Measurements from ENCODE around the gene PLAC1. TPM values are rescaled to one million over a fixed set of nuclear protein-coding genes. Genes with fewer than 3 reads are reported as not detected.

The PLAC1 gene
- total RNA-seq, 1 experiment from 2014 or later: not detected

- no peak for TF ChIP-seq IRF1 (CRISPR knock-in tag; IDR thresholded peaks at IDR 0.05)
Observed at GRCh38 chrX:134679221-134679620, 20.9 kb upstream of the PLAC1 start (continued).

GRCh38 chrX:134677332-134677731 is 19.1 kb upstream of the PLAC1 start:
- DNase-seq (ENCODE audit: low spot score) (no peak), ATAC-seq (no peak)
- TF ChIP-seq ZNF232 (CRISPR knock-in tag; IDR thresholded peaks at IDR 0.05) (no peak), MXD4 (CRISPR knock-in tag; IDR thresholded peaks at IDR 0.05; ENCODE audit: borderline replicate concordance) (no peak), CDX4 (CRISPR knock-in tag; IDR thresholded peaks at IDR 0.05; ENCODE audit: borderline replicate concordance) (no peak), JAZF1 (CRISPR knock-in tag; IDR thresholded peaks at IDR 0.05) (no peak), ARID4B (CRISPR knock-in tag; IDR thresholded peaks at IDR 0.05; ENCODE audit: borderline replicate concordance) (no peak), KAT7 (CRISPR knock-in tag; IDR thresholded peaks at IDR 0.05; ENCODE audit: borderline replicate concordance) (no peak), STAT6 (CRISPR knock-in tag; conservative IDR thresholded peaks at IDR 0.05; ENCODE audit: low read depth) (no peak), ZNF425 (CRISPR knock-in tag; conservative IDR thresholded peaks at IDR 0.05) (no peak), JUN (CRISPR knock-in tag; IDR thresholded peaks at IDR 0.05) (no peak)
- H3K27me3 Mint-ChIP-seq (ENCODE audit: low read depth): peaks cover 2% of the 10 kb centered on the region; the same call in 1 of the 2 replicates
- CTCF ChIA-PET: no interaction called here
- no peaks in the 10 kb centered on the region for H3K4me1 Mint-ChIP-seq
- no peaks in the 10 kb centered on the region for H3K36me3 Mint-ChIP-seq
- H3K27ac Mint-ChIP-seq: no peak overlapping the region
- no peak overlapping the region for H3K4me3 Mint-ChIP-seq
- POLR2A ChIA-PET: no interaction called here
- H3K9me3 Mint-ChIP-seq: no peaks in the 10 kb centered on the region

- ChIA-PET POLR2A (no interaction called here), CTCF (no interaction called here)
- DNase-seq (ENCODE audit: low spot score) (no peak), ATAC-seq (no peak)
- Mint-ChIP-seq H3K27ac (no peak overlapping the region), H3K4me1 (no peaks in the 10 kb centered on the region), H3K4me3 (no peak overlapping the region), H3K9me3 (peaks cover 4% of the 10 kb centered on the region; the same call in 1 of the 2 replicates), H3K36me3 (no peaks in the 10 kb centered on the region), H3K27me3 (ENCODE audit: low read depth) (peaks cover 2% of the 10 kb centered on the region; the same call in 1 of the 2 replicates)
- TF ChIP-seq TCF7 (CRISPR knock-in tag; IDR thresholded peaks at IDR 0.05; ENCODE audit: low read depth): no peak
- no peak for TF ChIP-seq ATF3 (CRISPR knock-in tag; conservative IDR thresholded peaks at IDR 0.05)
- no peak for TF ChIP-seq NFATC4 (CRISPR knock-in tag; IDR thresholded peaks at IDR 0.05)
- TF ChIP-seq FOXP4 (CRISPR knock-in tag; IDR thresholded peaks at IDR 0.05): no peak
- TF ChIP-seq ZMAT4 (CRISPR knock-in tag; IDR thresholded peaks at IDR 0.05): no peak
- TF ChIP-seq SOX15 (CRISPR knock-in tag; IDR thresholded peaks at IDR 0.05): no peak
- no peak for TF ChIP-seq JUN (CRISPR knock-in tag; IDR thresholded peaks at IDR 0.05)
- no peak for TF ChIP-seq MXD4 (CRISPR knock-in tag; IDR thresholded peaks at IDR 0.05; ENCODE audit: borderline replicate concordance)
- TF ChIP-seq MLX (CRISPR knock-in tag; IDR thresholded peaks at IDR 0.05): no peak
- TF ChIP-seq ETV6 (CRISPR knock-in tag; IDR thresholded peaks at IDR 0.05): no peak
- no peak for TF ChIP-seq FOXK1 (CRISPR knock-in tag; IDR thresholded peaks at IDR 0.05)
Observed at GRCh38 chrX:134676436-134676835, 18.2 kb upstream of the PLAC1 start.

Data from WTC11 (cell line).